ENCODE data around the gene MOB3B.
"Not testable (repeated sequence)": the region's sequence is repeated elsewhere in the genome, so short reads cannot be mapped to it uniquely, and the experiment has no call there.

MOB3B gene

GRCh38 chr9:27514551-27514950 lies 15.1 kb downstream of the MOB3B start:
- DNase-seq: no peak

- DNase-seq: no peak
Observed at GRCh38 chr9:27511771-27512170, 17.8 kb downstream of the MOB3B start.

GRCh38 chr9:27510780-27511179 lies 18.8 kb downstream of the MOB3B start:
- no peak for DNase-seq

GRCh38 chr9:27506981-27507380 lies 22.6 kb downstream of the MOB3B start:
- DNase-seq: no peak

- DNase-seq: no peak
Observed at GRCh38 chr9:27505744-27506161, 23.9 kb downstream of the MOB3B start.

GRCh38 chr9:27504259-27504658 lies 25.4 kb downstream of the MOB3B start:
- no peak for DNase-seq

- no peak for DNase-seq
Observed at GRCh38 chr9:27503623-27504022, 26.0 kb downstream of the MOB3B start.

- DNase-seq: not testable (repeated sequence)
Observed at GRCh38 chr9:27500902-27501301, 28.7 kb downstream of the MOB3B start.

- no peak for DNase-seq
Observed at GRCh38 chr9:27499451-27499850, 30.2 kb downstream of the MOB3B start.

GRCh38 chr9:27497883-27498417 lies 31.7 kb downstream of the MOB3B start:
- DNase-seq: no peak

- no peak for DNase-seq
Observed at GRCh38 chr9:27496135-27496504, 33.5 kb downstream of the MOB3B start.

- DNase-seq: no peak
Observed at GRCh38 chr9:27495480-27496134, 34.0 kb downstream of the MOB3B start.

GRCh38 chr9:27491154-27491553 lies 38.5 kb downstream of the MOB3B start:
- DNase-seq: no peak

GRCh38 chr9:27489087-27489876 lies 40.3 kb downstream of the MOB3B start:
- no peak for DNase-seq

GRCh38 chr9:27487927-27488326 lies 41.7 kb downstream of the MOB3B start:
- DNase-seq: no peak

- DNase-seq: no peak
Observed at GRCh38 chr9:27487128-27487640, 42.4 kb downstream of the MOB3B start.

GRCh38 chr9:27485158-27485557 lies 44.5 kb downstream of the MOB3B start:
- DNase-seq: no peak

- no peak for DNase-seq
Observed at GRCh38 chr9:27483576-27483975, 46.0 kb downstream of the MOB3B start.

GRCh38 chr9:27482709-27483108 lies 46.9 kb downstream of the MOB3B start:
- no peak for DNase-seq

- DNase-seq: no peak
Observed at GRCh38 chr9:27478322-27478721, 51.3 kb downstream of the MOB3B start.

GRCh38 chr9:27476870-27477515 lies 52.6 kb downstream of the MOB3B start:
- DNase-seq: no peak

GRCh38 chr9:27475057-27475595 lies 54.5 kb downstream of the MOB3B start:
- no peak for DNase-seq

GRCh38 chr9:27474305-27474704 lies 55.3 kb downstream of the MOB3B start:
- no peak for DNase-seq
